DMS114 treated with DMSO at 0.1 percent for 48 hours (cell line): ENCODE measurements around the gene UFC1.

Source experiments
- DNase-seq: peaks from one replicate; lab custom pipeline; 2025; ENCODE audit not compliant: unreplicated experiment; lab: John Stamatoyannopoulos, UW

Gene UFC1

GRCh38 chr1:161192476-161193465 is 39.0 kb downstream of the UFC1 start:
- peak; percentile 80 for DNase-seq

GRCh38 chr1:161193561-161194235 is 39.9 kb downstream of the UFC1 start:
- DNase-seq: no peak

GRCh38 chr1:161195171-161195570 is 41.4 kb downstream of the UFC1 start:
- DNase-seq: no peak

GRCh38 chr1:161196111-161196510 is 42.3 kb downstream of the UFC1 start:
- no peak for DNase-seq

GRCh38 chr1:161196521-161197451 is 43.0 kb downstream of the UFC1 start:
- DNase-seq: no peak

GRCh38 chr1:161197560-161198193 is 43.9 kb downstream of the UFC1 start:
- DNase-seq: no peak

- DNase-seq: no peak
These were observed 44.6 kb downstream of the UFC1 start for GRCh38 chr1:161198194-161198896.

- DNase-seq: no peak
These were observed 45.2 kb downstream of the UFC1 start, which contains the start of gene ADAMTS4 for GRCh38 chr1:161198897-161199431. TSS of gene ADAMTS4 (minus strand) at chr1:161199054. CDS start at chr1:161198627, 427 bp downstream.

- no peak for DNase-seq
These were observed 45.8 kb downstream of the UFC1 start for GRCh38 chr1:161199506-161200139.

GRCh38 chr1:161200421-161200991 is 46.7 kb downstream of the UFC1 start:
- DNase-seq: no peak

- no peak for DNase-seq
These were observed 47.4 kb downstream of the UFC1 start for GRCh38 chr1:161200992-161201835.

GRCh38 chr1:161201836-161202712 is 48.3 kb downstream of the UFC1 start, which contains the start of gene NDUFS2:
TSS of gene NDUFS2 (plus strand) at chr1:161202367. CDS start at chr1:161202386, 19 bp downstream.
- peak; percentile 100 for DNase-seq

GRCh38 chr1:161206411-161207140 is 52.8 kb downstream of the UFC1 start:
- DNase-seq: no peak

- DNase-seq: no peak
These were observed 53.4 kb downstream of the UFC1 start for GRCh38 chr1:161207173-161207572.
